ENCODE measurements around the gene WBP4. TPM values are rescaled to one million over a fixed set of nuclear protein-coding genes. Genes with fewer than 3 reads are reported as not detected.

The WBP4 gene
- total and polyA plus RNA-seq, 9 of the 15 experiments (the other 6 are each of a cell fraction or from before 2014, with no cell fraction given): 5.5 to 12.2 (median 7.9) TPM

DNA sequence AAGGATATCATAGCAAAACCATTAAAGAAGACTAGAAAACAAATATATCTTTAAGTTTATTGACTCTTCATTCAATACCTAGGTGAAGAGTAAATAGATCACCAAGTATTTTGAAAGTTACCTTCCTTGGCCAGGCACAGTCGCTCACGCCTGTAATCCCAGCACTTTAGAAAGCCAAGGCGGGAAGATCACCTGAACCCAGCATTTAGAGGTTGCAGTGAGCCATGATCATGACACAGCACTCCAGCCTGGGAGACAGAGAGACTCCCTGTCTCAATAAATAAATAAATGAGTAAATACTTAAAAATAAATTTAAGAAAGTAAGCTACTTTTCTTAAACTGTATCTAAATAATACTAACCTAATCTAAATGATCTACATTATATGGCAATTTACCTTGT lies 8.9 kb upstream of the WBP4 start:
- 27% methylated on average over 3 of the region's 3 CpGs for WGBS (ENCODE audit: insufficient coverage, low coverage, missing lambda C conversion rate)
- ATAC-seq (peak; percentile 41; the same call in 2 of the 3 replicates), DNase-seq (ENCODE audit: extremely low read depth in 1 of 4, low spot score in 3 of 4) (peak in 1 of 4 experiments; percentile 24), FAIRE-seq (peak; percentile 55)
- intact Hi-C loops (cut with micrococcal nuclease) (loop anchor here (2.0 kb wide), 1 partner anchor 78 kb away; no protein-coding TSS in a partner anchor), in situ Hi-C loops (cut with MboI) (loop anchor here (25.0 kb wide), 1 partner anchor 265 kb away; the partner anchor contains the start of gene SLC25A15)
- H3K4me1 ChIP-seq (replicated peaks in 1 of 2; ENCODE audit: control insufficient read depth in 2 of 2, insufficient read depth in 2 of 2, low read length in 2 of 2): peaks cover 8 to 31% of the 10 kb centered on the region in 2 experiments; a peak in 3 of 5 replicates
- CTCF ChIA-PET (ENCODE audit: low intra/inter-chr PET ratio): no interaction called here
- peaks cover 3% of the 10 kb centered on the region; the same call in 2 of the 3 replicates for H3K36me3 ChIP-seq (ENCODE audit: control insufficient read depth, insufficient read depth, low read length)
- no peak overlapping the region for H3K4me3 ChIP-seq
- no peak overlapping the region for H3K9ac ChIP-seq (ENCODE audit: insufficient read depth in 1 of 2, low read depth in 2 of 2, low read length in 2 of 2)
- no peaks in the 10 kb centered on the region for H3K27me3 ChIP-seq (ENCODE audit: control insufficient read depth in 2 of 2, insufficient read depth in 2 of 2, low read length in 2 of 2)
- no TSS peak for BruUV-seq (replicated peaks)
- 0 out of 2 replicates have a peak overlapping the region, but pooled peaks have one; percentile 32 for H2AFZ ChIP-seq (ENCODE audit: low read depth, low read length)
- no peaks in the 10 kb centered on the region for H3K9me1 ChIP-seq (ENCODE audit: control insufficient read depth, insufficient read depth, low read length)
- POLR2A ChIA-PET: no interaction called here
- H4K20me1 ChIP-seq (replicated peaks; ENCODE audit: control insufficient read depth, insufficient read depth, low read length): no peaks in the 10 kb centered on the region
- H3K79me2 ChIP-seq (ENCODE audit: control insufficient read depth, insufficient read depth, low read length): peaks cover 88% of the 10 kb centered on the region
- H3K27ac ChIP-seq (ENCODE audit: extremely low read depth, low read depth, low read length): peak overlapping the region; percentile 48; the same call in 2 of the 3 replicates
- no peaks in the 10 kb centered on the region; the same call in 1 of the 2 replicates for H3K9me3 ChIP-seq (replicated peaks; ENCODE audit: control insufficient read depth, insufficient read depth, low read depth, low read length)
- H3K4me2 ChIP-seq (ENCODE audit: insufficient read depth, low read length): no peak overlapping the region
- TF ChIP-seq, protein P1, sequence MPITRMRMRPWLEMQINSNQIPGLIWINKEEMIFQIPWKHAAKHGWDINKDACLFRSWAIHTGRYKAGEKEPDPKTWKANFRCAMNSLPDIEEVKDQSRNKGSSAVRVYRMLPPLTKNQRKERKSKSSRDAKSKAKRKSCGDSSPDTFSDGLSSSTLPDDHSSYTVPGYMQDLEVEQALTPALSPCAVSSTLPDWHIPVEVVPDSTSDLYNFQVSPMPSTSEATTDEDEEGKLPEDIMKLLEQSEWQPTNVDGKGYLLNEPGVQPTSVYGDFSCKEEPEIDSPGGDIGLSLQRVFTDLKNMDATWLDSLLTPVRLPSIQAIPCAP (CRISPR knock-in tag; IDR thresholded peaks at IDR 0.05; ENCODE audit: borderline replicate concordance): no peak
- TF ChIP-seq ZSCAN32 (CRISPR knock-in tag; IDR thresholded peaks at IDR 0.05) (no peak), ZNF3 (CRISPR knock-in tag; IDR thresholded peaks at IDR 0.05) (no peak), POLR2B (IDR thresholded peaks at IDR 0.05; ENCODE audit: low read depth, partially characterized antibody) (no peak), MECOM (CRISPR knock-in tag; IDR thresholded peaks at IDR 0.05) (no peak), EP400 (IDR thresholded peaks at IDR 0.05) (no peak), PTTG1 (tag; IDR thresholded peaks at IDR 0.05; ENCODE audit: low read depth) (no peak), YY1 (IDR thresholded peaks at IDR 0.05; ENCODE audit: borderline replicate concordance in 1 of 3, control insufficient read depth in 1 of 3, extremely low read depth in 1 of 3, insufficient read depth in 3 of 3, insufficient read length in 1 of 3, insufficient replicate concordance in 2 of 3, low read depth in 1 of 3, low read length in 2 of 3) (no peak), CEBPB (tag; IDR thresholded peaks at IDR 0.05) (no peak), ZNF124 (CRISPR knock-in tag; IDR thresholded peaks at IDR 0.05) (no peak), NFIX (CRISPR knock-in tag; IDR thresholded peaks at IDR 0.05; ENCODE audit: low read depth) (no peak), MCM7 (IDR thresholded peaks at IDR 0.05) (no peak), MAFK (IDR thresholded peaks at IDR 0.05; ENCODE audit: low read length) (peak; percentile 33; the same call in 1 of the 2 replicates), PHF8 (IDR thresholded peaks at IDR 0.05; ENCODE audit: borderline replicate concordance, low read length) (no peak), NUFIP1 (IDR thresholded peaks at IDR 0.05; ENCODE audit: partially characterized antibody) (no peak), ZNF316 (IDR thresholded peaks at IDR 0.05) (peak; percentile 57), RBM15 (IDR thresholded peaks at IDR 0.05; ENCODE audit: insufficient read depth, low read length) (no peak)
- TF ChIP-seq, protein P2, sequence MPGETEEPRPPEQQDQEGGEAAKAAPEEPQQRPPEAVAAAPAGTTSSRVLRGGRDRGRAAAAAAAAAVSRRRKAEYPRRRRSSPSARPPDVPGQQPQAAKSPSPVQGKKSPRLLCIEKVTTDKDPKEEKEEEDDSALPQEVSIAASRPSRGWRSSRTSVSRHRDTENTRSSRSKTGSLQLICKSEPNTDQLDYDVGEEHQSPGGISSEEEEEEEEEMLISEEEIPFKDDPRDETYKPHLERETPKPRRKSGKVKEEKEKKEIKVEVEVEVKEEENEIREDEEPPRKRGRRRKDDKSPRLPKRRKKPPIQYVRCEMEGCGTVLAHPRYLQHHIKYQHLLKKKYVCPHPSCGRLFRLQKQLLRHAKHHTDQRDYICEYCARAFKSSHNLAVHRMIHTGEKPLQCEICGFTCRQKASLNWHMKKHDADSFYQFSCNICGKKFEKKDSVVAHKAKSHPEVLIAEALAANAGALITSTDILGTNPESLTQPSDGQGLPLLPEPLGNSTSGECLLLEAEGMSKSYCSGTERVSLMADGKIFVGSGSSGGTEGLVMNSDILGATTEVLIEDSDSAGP (CRISPR knock-in tag; IDR thresholded peaks at IDR 0.05): no peak

Measured in K562 (cell line).